ENCODE results near the gene UGT1A8.

UGT1A8 gene

GRCh38 chr2:233775414-233775813 is 158.0 kb downstream of the UGT1A8 start:
- TF ChIP-seq CTCF (IDR thresholded peaks at IDR 0.05; ENCODE audit: low read depth, low read length): no peak
- no peak for DNase-seq (ENCODE audit: extremely low read depth, low read depth)

DNA sequence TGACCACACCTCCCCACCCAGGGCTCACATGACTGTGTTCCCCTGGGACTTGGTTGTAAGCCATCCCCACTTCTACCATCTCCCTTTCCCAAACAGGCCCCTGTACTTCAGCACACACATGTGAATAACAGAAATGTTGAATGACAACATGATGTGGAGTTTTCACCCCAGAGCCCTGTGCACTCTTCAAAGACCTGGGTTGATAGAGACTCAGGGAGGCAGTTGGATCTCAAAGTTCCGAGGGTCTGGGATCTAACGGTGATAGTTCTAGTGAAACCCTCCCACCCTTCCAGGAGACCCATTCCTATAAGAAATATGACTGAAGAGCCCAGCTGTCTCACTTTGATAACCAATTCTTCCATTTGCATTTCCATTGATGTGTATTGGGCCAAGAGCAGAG is 160.6 kb downstream of the UGT1A8 start, which contains the start of gene MROH2A:
TSS of gene MROH2A (plus strand) at position 301 of the 400 bp plus-strand sequence. CDS start 1,029 bp downstream, outside the sequence.
- no peak for TF ChIP-seq CTCF (IDR thresholded peaks at IDR 0.05; ENCODE audit: low read depth, low read length)
- DNase-seq (ENCODE audit: extremely low read depth, low read depth): no peak

DNA sequence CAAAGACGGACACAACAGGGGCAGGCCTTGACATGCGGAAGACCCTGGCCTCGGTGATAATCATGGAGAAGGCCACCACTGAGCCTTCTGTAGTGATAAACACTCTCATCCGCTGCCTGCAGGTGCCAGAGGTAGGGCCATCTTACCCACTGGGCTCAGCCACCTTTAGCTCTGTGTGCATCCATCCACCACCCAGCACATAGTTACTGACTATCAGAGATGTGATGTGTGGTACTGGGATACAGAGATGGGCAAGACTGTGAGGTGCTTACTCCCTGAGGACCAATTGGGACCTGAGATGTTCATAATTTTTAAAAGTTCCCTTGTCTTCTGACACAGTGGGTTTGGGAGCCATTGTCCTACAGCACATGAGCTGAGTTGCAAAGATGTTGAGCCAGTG is 162.3 kb downstream of the UGT1A8 start:
- no peak for DNase-seq (ENCODE audit: extremely low read depth, low read depth)
- TF ChIP-seq CTCF (IDR thresholded peaks at IDR 0.05; ENCODE audit: low read depth, low read length): no peak

GRCh38 chr2:233780771-233781170 is 163.3 kb downstream of the UGT1A8 start:
- TF ChIP-seq CTCF (IDR thresholded peaks at IDR 0.05; ENCODE audit: low read depth, low read length): no peak
- DNase-seq (ENCODE audit: extremely low read depth, low read depth): no peak

GRCh38 chr2:233789554-233789953 is 172.1 kb downstream of the UGT1A8 start:
- no peak for DNase-seq (ENCODE audit: extremely low read depth, low read depth)
- TF ChIP-seq CTCF (IDR thresholded peaks at IDR 0.05; ENCODE audit: low read depth, low read length): no peak

GRCh38 chr2:233791151-233791882 is 173.9 kb downstream of the UGT1A8 start:
- no peak for DNase-seq (ENCODE audit: extremely low read depth, low read depth)

More at GRCh38 chr2:233791151-233791882, 173.9 kb downstream of the UGT1A8 start:
- TF ChIP-seq CTCF (IDR thresholded peaks at IDR 0.05; ENCODE audit: low read depth, low read length): no peak

All from AG09319 (cell line).